HFFc6 (cell line): ENCODE measurements around the gene MVB12B. TPM values are rescaled to one million over a fixed set of nuclear protein-coding genes. Genes with fewer than 3 reads are reported as not detected.

Source experiments
- DNase-seq: peaks from one replicate; pipeline ENCODE4 v3.0.0-alpha.2; 2018
- H3K27ac Mint-ChIP-seq: 2 replicates; pipeline ENCODE4 v1.8.0; 2020; ENCODE audit warnings: mild to moderate bottlenecking, mixed read lengths
- H3K27me3 Mint-ChIP-seq: 2 replicates; pipeline ENCODE4 v1.8.0; 2021; ENCODE audit warnings: mild to moderate bottlenecking, moderate library complexity, mixed read lengths; ENCODE audit not compliant: insufficient read depth
- H3K36me3 Mint-ChIP-seq: 2 replicates; pipeline ENCODE4 v1.8.0; 2021; ENCODE audit warnings: low read depth, mixed read lengths
- H3K4me1 Mint-ChIP-seq: 2 replicates; pipeline ENCODE4 v1.8.0; 2020; ENCODE audit warnings: low read depth, mixed read lengths
- H3K4me3 Mint-ChIP-seq: 2 replicates; pipeline ENCODE4 v1.8.0; 2020; ENCODE audit warnings: mild to moderate bottlenecking, moderate library complexity, mixed read lengths
- H3K9me3 Mint-ChIP-seq: 2 replicates; pipeline ENCODE4 v1.8.0; 2020; ENCODE audit warnings: mild to moderate bottlenecking, mixed read lengths
- total RNA-seq, 6 experiments: library from RNA; stranded (reverse); fragmentation: NEBNext Ultra II Directional; extraction: Animal tissue kit (Norgen Biotek cat#: 25700); gene quantifications; 2 replicates in 1 of 6; 3 replicates in 5 of 6; pipeline ENCODE4 v1.2.3, GENCODE V29; 2021
- TF ChIP-seq, protein P1 (sequence below): fragments of 200-600 bp; sonication (generic); IDR thresholded peaks from 2 replicates; pipeline ENCODE4 v1.5.0; 2021; ENCODE audit warnings: antibody characterized with exemption, mild to moderate bottlenecking

Gene MVB12B
- total RNA-seq, 6 experiments from 2014 or later = 4.4 to 8.3 (median 6.7) TPM

GRCh38 chr9:126470241-126470993 is 143.8 kb downstream of the MVB12B start:
- Mint-ChIP-seq H3K4me1 (peaks cover 23% of the 10 kb centered on the region), H3K4me3 (no peak overlapping the region), H3K27ac (no peak overlapping the region), H3K36me3 (no peaks in the 10 kb centered on the region), H3K9me3 (no peaks in the 10 kb centered on the region), H3K27me3 (peaks cover 6% of the 10 kb centered on the region; the same call in 1 of the 2 replicates)
- DNase-seq = no peak
- TF ChIP-seq, protein P1, sequence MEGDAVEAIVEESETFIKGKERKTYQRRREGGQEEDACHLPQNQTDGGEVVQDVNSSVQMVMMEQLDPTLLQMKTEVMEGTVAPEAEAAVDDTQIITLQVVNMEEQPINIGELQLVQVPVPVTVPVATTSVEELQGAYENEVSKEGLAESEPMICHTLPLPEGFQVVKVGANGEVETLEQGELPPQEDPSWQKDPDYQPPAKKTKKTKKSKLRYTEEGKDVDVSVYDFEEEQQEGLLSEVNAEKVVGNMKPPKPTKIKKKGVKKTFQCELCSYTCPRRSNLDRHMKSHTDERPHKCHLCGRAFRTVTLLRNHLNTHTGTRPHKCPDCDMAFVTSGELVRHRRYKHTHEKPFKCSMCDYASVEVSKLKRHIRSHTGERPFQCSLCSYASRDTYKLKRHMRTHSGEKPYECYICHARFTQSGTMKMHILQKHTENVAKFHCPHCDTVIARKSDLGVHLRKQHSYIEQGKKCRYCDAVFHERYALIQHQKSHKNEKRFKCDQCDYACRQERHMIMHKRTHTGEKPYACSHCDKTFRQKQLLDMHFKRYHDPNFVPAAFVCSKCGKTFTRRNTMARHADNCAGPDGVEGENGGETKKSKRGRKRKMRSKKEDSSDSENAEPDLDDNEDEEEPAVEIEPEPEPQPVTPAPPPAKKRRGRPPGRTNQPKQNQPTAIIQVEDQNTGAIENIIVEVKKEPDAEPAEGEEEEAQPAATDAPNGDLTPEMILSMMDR = no peak

GRCh38 chr9:126471084-126471624 is 144.5 kb downstream of the MVB12B start:
- TF ChIP-seq, protein P1 = no peak
- Mint-ChIP-seq H3K36me3 (no peaks in the 10 kb centered on the region), H3K27me3 (peaks cover 6% of the 10 kb centered on the region; the same call in 1 of the 2 replicates), H3K9me3 (no peaks in the 10 kb centered on the region), H3K4me3 (no peak overlapping the region), H3K4me1 (peaks cover 25% of the 10 kb centered on the region), H3K27ac (no peak overlapping the region)
- no peak for DNase-seq

DNA sequence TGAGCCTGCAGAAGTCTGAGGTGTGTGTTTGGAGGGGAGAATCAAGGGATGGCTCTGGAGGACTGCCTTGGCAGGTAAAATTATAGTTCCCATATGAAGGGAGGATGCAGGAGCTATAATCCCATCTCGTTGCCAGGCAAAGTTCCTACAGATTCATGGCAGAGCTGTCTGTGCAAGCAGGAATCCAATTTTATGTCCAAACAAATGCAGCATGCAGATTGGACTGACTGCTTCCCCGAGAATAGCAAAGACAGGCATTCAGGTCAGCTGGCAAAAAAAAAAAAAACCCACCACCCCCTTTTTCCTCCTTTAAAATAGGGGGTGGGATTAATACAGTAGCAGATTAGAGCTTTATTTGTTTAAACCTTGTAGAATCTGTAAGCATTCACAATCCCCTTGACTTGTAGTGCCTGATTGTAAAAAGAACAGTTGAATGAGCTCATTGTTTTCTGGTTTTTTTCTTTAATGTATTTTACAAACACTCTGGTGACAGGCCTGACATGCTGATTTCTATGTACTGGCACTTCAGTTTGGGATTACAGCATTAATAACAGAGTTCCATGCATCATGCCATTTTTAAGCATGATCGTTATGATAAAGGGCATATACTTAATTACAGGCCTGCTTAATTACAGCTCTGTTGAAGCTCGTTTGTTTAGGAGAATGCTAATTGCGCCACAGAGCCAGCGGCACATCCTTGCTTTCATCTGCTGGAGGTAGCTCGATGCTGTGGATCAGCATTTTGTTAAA is 145.7 kb downstream of the MVB12B start:
- H3K4me3 Mint-ChIP-seq = no peak overlapping the region
- H3K36me3 Mint-ChIP-seq = peaks cover 4% of the 10 kb centered on the region; the same call in 1 of the 2 replicates
- H3K4me1 Mint-ChIP-seq = peaks cover 25% of the 10 kb centered on the region
- H3K9me3 Mint-ChIP-seq = no peaks in the 10 kb centered on the region; the same call in 1 of the 2 replicates
- peaks cover 2% of the 10 kb centered on the region; the same call in 1 of the 2 replicates for H3K27me3 Mint-ChIP-seq
- no peak for DNase-seq
- TF ChIP-seq, protein P1 = no peak
- H3K27ac Mint-ChIP-seq = no peak overlapping the region

DNA sequence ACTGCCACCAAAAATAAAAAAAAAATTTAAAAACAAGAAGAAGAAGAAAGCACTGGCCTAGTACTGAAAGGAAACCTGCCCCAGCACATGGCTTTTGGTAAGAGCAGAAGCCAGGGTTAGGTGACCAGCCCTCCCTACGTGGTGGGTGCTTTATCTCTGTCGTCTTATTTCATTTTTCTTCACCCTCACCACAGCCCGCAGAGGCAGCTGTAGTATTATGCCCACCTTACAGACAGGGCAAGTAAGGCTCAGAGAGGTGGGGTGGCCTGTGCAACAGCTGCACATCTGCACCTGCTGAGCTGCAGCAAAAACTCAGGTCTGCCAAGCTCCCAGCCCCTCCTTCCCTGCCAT is 146.3 kb downstream of the MVB12B start:
- H3K4me1 Mint-ChIP-seq = peaks cover 25% of the 10 kb centered on the region
- H3K9me3 Mint-ChIP-seq = no peaks in the 10 kb centered on the region; the same call in 1 of the 2 replicates
- no peak for DNase-seq
- H3K36me3 Mint-ChIP-seq = peaks cover 5% of the 10 kb centered on the region; the same call in 1 of the 2 replicates
- no peak overlapping the region for H3K4me3 Mint-ChIP-seq
- H3K27ac Mint-ChIP-seq = no peak overlapping the region
- H3K27me3 Mint-ChIP-seq = peaks cover 1% of the 10 kb centered on the region; the same call in 1 of the 2 replicates
- TF ChIP-seq, protein P1 = no peak

DNA sequence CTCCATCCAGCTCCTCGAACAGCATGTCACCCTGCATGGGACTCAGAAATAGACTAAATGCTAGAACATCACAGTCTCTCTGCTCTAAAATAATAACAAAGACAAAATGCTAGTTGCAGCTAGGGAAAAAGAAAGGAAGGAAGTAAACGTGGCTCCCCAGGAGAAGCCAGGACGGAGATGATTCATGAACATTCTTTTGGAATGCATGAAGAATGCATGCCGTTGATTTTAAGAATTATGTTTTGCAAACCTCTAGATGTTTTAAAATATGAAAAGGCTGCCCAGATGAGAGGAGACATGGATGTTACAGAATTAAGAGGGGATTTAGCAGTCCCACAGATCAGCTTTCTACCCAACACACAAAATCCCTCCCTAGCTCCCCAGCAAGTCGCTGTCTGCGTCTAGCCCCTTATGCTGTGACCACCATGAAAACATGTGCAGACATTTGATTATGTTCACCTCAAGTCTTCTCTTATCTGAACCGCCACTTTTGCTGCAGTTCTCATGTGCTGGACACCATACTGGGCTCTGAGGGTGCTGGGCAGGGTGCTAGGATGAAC is 147.7 kb downstream of the MVB12B start:
- DNase-seq = peak; percentile 49
- Mint-ChIP-seq H3K27me3 (no peaks in the 10 kb centered on the region), H3K4me1 (peaks cover 25% of the 10 kb centered on the region), H3K36me3 (peaks cover 5% of the 10 kb centered on the region; the same call in 1 of the 2 replicates), H3K27ac (peak overlapping the region; percentile 97), H3K4me3 (peak overlapping the region; percentile 77), H3K9me3 (no peaks in the 10 kb centered on the region; the same call in 1 of the 2 replicates)
- TF ChIP-seq, protein P1 = no peak
